PC-3 (cell line): ENCODE results near the gene HYAL4. TPM values are rescaled to one million over a fixed set of nuclear protein-coding genes. Genes with fewer than 3 reads are reported as not detected.
"Not testable (repeated sequence)": the region's sequence is repeated elsewhere in the genome, so short reads cannot be mapped to it uniquely, and the experiment has no call there.

ENCODE experiments used
- ATAC-seq: fragments of 200-7000 bp; cut with Tn5 transposase; 2 replicates; pipeline ENCODE4 v1.9.1; 2020; ENCODE audit warnings: mild to moderate bottlenecking, moderate library complexity
- BruUV-seq: library from RNA; stranded (reverse); fragments of 400-500 nt; replicated peaks from 2 replicates; lab custom pipeline; 2021; lab: Mats Ljungman, UMichigan
- CTCF ChIA-PET: fragments of 300-600 bp; sonication (Branson Sonifier 250); formaldehyde crosslinking; loops from one replicate; lab custom pipeline; 2022; ENCODE audit warnings: antibody characterized with exemption; lab: Charles Lee
- POLR2A ChIA-PET: fragments of 300-600 bp; sonication (Branson Sonifier 250); formaldehyde crosslinking; loops from one replicate; lab custom pipeline; 2022; ENCODE audit warnings: antibody characterized with exemption; ENCODE audit not compliant: unreplicated experiment; lab: Charles Lee
- DNase-seq: peaks from one replicate; pipeline ENCODE4 v3.0.0-alpha.2; 2015
- H2AFZ ChIP-seq: fragments of 300-600 bp; sonication (generic); 2 replicates; pipeline ENCODE4 v1.6.0; 2016; ENCODE audit warnings: antibody characterized with exemption, low read length
- H3F3A ChIP-seq: fragments of 300-600 bp; sonication (generic); one replicate; pipeline ENCODE4 v1.6.0; 2017; ENCODE audit warnings: antibody characterized with exemption, low read length, control low read depth, mild to moderate bottlenecking; ENCODE audit not compliant: unreplicated experiment
- H3K27ac ChIP-seq: fragments of 300-600 bp; sonication (generic); 2 replicates; pipeline ENCODE4 v1.5.1; 2016; ENCODE audit warnings: mild to moderate bottlenecking, low read length
- H3K27me3 ChIP-seq: fragments of 300-600 bp; sonication (generic); 2 replicates; pipeline ENCODE4 v1.6.1; 2016; ENCODE audit warnings: low read length, mixed read lengths
- H3K36me3 ChIP-seq: fragments of 300-600 bp; sonication (generic); 2 replicates; pipeline ENCODE4 v1.6.1; 2016; ENCODE audit warnings: low read depth, mixed run types, low read length, mixed read lengths
- H3K4me1 ChIP-seq: fragments of 300-600 bp; sonication (generic); 2 replicates; pipeline ENCODE4 v1.5.1; 2016; ENCODE audit warnings: low read length; ENCODE audit not compliant: insufficient read depth
- H3K4me2 ChIP-seq: fragments of 300-600 bp; sonication (generic); 2 replicates; pipeline ENCODE4 v1.6.0; 2016; ENCODE audit warnings: low read length
- H3K4me3 ChIP-seq: fragments of 300-600 bp; sonication (generic); 2 replicates; pipeline ENCODE4 v1.5.1; 2016; ENCODE audit warnings: mild to moderate bottlenecking, low read length, mixed read lengths
- H3K79me2 ChIP-seq: fragments of 300-600 bp; sonication (generic); 2 replicates; pipeline ENCODE4 v1.6.1; 2017; ENCODE audit warnings: low read length, mixed read lengths
- H3K9ac ChIP-seq: fragments of 300-600 bp; sonication (generic); 2 replicates; pipeline ENCODE4 v1.6.0; 2016; ENCODE audit warnings: mild to moderate bottlenecking, low read length
- H3K9me2 ChIP-seq: fragments of 300-600 bp; sonication (generic); replicated peaks from 2 replicates; pipeline ENCODE4 v1.6.1; 2016; ENCODE audit warnings: mixed run types, low read length, mixed read lengths
- H3K9me3 ChIP-seq: fragments of 300-600 bp; sonication (generic); 2 replicates; pipeline ENCODE4 v1.6.1; 2016; ENCODE audit warnings: low read length, mixed read lengths
- H4K20me1 ChIP-seq: fragments of 300-600 bp; sonication (generic); 2 replicates; pipeline ENCODE4 v1.6.1; 2016; ENCODE audit warnings: low read length, mixed read lengths
- CTCF ChIP-seq: fragments of 300-600 bp; sonication (generic); conservative IDR thresholded peaks from 2 replicates; pipeline ENCODE4 v1.5.1; 2017; ENCODE audit warnings: antibody characterized with exemption, low read depth, mild to moderate bottlenecking, low read length
- EZH2 ChIP-seq: fragments of 300-600 bp; sonication (generic); IDR thresholded peaks from one replicate; pipeline ENCODE4 v1.6.1; 2017; ENCODE audit warnings: antibody characterized with exemption, mild to moderate bottlenecking, low read length; ENCODE audit not compliant: unreplicated experiment
- EZH2phosphoT487 ChIP-seq: fragments of 300-600 bp; sonication (generic); IDR thresholded peaks from 2 replicates; pipeline ENCODE4 v1.6.1; 2018; ENCODE audit warnings: mild to moderate bottlenecking, antibody characterized with exemption, low read length, borderline replicate concordance
- intact Hi-C: fragments of 100-400 bp; cut with micrococcal nuclease; formaldehyde crosslinking; loops from 2 replicates; pipeline ENCODE4 v1.9.0; 2023
- total RNA-seq: library from RNA; depleted of rRNA; stranded (reverse); fragments of >200 nt; gene quantifications from 2 replicates; pipeline ENCODE4 v1.2.3, GENCODE V29; 2014

HYAL4 gene
- total RNA-seq, 1 experiment from 2014 or later: 0.26 TPM

DNA sequence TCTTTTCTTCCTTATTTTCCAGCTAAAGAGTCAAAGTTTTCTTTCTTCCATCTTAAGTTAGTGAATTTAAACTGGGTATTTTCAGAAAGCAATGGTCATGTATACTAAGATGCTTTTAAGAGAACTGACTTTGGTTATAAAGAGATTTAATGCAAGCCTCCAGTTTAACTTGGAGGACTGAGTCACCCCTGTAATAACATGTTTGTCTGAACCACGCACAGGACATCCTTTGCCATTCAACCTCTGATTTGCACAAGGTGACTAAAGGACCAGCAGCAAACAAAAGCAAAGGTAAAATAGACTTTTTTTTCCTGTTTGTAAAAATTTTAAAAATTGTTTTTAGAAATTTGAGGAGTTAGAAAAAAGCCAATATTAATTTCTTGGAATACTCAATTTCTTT, 2.9 kb downstream of the HYAL4 start:
- H3K9me2 ChIP-seq: no peaks in the 10 kb centered on the region
- H3K36me3 ChIP-seq: no peaks in the 10 kb centered on the region
- H3K27ac ChIP-seq: 0 out of 2 replicates have a peak overlapping the region, but pooled peaks have one; percentile 2
- H3F3A ChIP-seq: no peaks in the 10 kb centered on the region
- POLR2A ChIA-PET: no interaction called here
- no peaks in the 10 kb centered on the region for H3K79me2 ChIP-seq
- ATAC-seq (peak; percentile 73), DNase-seq (peak; percentile 68)
- no peak overlapping the region for H3K9ac ChIP-seq
- no TSS peak for BruUV-seq
- CTCF ChIA-PET: interaction anchor here (2.3 kb wide), 1 partner anchor 50 kb away, joined by 11 read pairs; no protein-coding TSS in a partner anchor
- no peak overlapping the region for H2AFZ ChIP-seq
- H3K4me2 ChIP-seq: peak overlapping the region; percentile 27; the same call in 1 of the 2 replicates
- H4K20me1 ChIP-seq: no peaks in the 10 kb centered on the region
- H3K4me1 ChIP-seq: peaks cover 51% of the 10 kb centered on the region
- no peak for TF ChIP-seq CTCF
- TF ChIP-seq EZH2: no peak
- TF ChIP-seq EZH2phosphoT487: no peak
- H3K27me3 ChIP-seq: no peaks in the 10 kb centered on the region
- no peaks in the 10 kb centered on the region for H3K9me3 ChIP-seq
- intact Hi-C loops: loop anchor here (1.0 kb wide), 1 partner anchor 50 kb away; no protein-coding TSS in a partner anchor
- H3K4me3 ChIP-seq: no peak overlapping the region

GRCh38 chr7:123849855-123850254, 4.9 kb downstream of the HYAL4 start:
- ATAC-seq (no peak; the same call in 1 of the 2 replicates), DNase-seq (peak; percentile 96)
- no peak overlapping the region for H2AFZ ChIP-seq

DNA sequence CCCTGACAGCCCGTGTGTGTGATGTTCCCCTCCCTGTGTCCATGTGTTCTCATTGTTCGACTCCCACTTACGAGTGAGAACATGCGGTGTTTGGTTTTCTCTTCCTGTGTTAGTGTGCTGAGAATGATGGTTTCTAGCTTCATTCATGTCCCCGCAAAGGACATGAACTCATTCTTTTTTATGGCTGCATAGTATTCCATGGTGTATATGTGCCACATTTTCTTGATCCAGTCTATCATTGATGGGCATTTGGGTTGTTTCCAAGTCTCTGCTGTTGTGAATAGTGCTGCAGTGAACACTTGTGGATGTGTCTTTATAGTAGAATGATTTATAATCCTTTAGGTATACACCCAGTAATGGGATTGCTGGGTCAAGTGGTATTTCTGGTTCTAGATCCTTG, 6.4 kb downstream of the HYAL4 start:
- CTCF ChIA-PET, H3F3A ChIP-seq, DNase-seq, H3K79me2 ChIP-seq, H3K9ac ChIP-seq, H3K36me3 ChIP-seq, H3K27ac ChIP-seq, H2AFZ ChIP-seq, H4K20me1 ChIP-seq, H3K9me2 ChIP-seq, ATAC-seq, H3K4me3 ChIP-seq, intact Hi-C loops, H3K4me2 ChIP-seq, H3K27me3 ChIP-seq, H3K9me3 ChIP-seq, POLR2A ChIA-PET, BruUV-seq: not testable (repeated sequence)
- H3K4me1 ChIP-seq: peaks cover 40% of the 10 kb centered on the region

More at GRCh38 chr7:123849855-123850254, 4.9 kb downstream of the HYAL4 start:
- Histone ChIP-seq H3K4me1 (peaks cover 51% of the 10 kb centered on the region), H3K9ac (no peak overlapping the region), H3K9me2 (no peaks in the 10 kb centered on the region), H3K9me3 (no peaks in the 10 kb centered on the region), H4K20me1 (no peaks in the 10 kb centered on the region), H3K4me3 (no peak overlapping the region), H3K27ac (peak overlapping the region; percentile 60), H3K79me2 (no peaks in the 10 kb centered on the region), H3K27me3 (no peaks in the 10 kb centered on the region), H3K36me3 (no peaks in the 10 kb centered on the region), H3F3A (no peaks in the 10 kb centered on the region), H3K4me2 (no peak overlapping the region; the same call in 1 of the 2 replicates)
- BruUV-seq: no TSS peak
- CTCF ChIA-PET: interaction anchor here (0.9 kb wide), 1 partner anchor 101 kb away, joined by 4 read pairs; no protein-coding TSS in a partner anchor
- intact Hi-C loops: no loop called here
- TF ChIP-seq CTCF (no peak), EZH2phosphoT487 (no peak), EZH2 (no peak)
- POLR2A ChIA-PET: no interaction called here

DNA sequence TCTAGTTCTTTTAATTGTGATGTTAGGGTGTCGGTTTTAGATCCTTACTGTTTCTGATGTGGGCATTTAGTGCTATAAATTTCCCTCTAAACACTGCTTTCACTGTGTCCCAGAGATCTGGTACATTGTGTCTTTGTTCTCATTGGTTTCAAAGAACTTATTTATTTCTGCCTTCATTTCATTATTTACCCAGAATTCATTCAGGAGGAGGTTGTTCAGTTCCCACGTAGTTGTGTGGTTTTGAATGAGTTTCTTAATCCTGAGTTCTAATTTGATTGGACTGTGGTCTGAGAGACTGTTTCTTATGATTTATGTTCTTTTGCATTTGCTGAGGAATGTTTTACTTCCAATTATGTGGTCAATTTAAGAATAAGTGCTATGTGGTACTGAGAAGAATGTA, 9.3 kb downstream of the HYAL4 start:
- H3K4me1 ChIP-seq: peaks cover 12% of the 10 kb centered on the region
- H3K9ac ChIP-seq, POLR2A ChIA-PET, H3K4me2 ChIP-seq, CTCF ChIA-PET, H3F3A ChIP-seq, ATAC-seq, H3K27ac ChIP-seq, H3K36me3 ChIP-seq, H4K20me1 ChIP-seq, DNase-seq, H2AFZ ChIP-seq, intact Hi-C loops, H3K27me3 ChIP-seq, H3K79me2 ChIP-seq, BruUV-seq, H3K9me2 ChIP-seq, H3K9me3 ChIP-seq, H3K4me3 ChIP-seq: not testable (repeated sequence)

GRCh38 chr7:123856428-123856827, 11.5 kb downstream of the HYAL4 start:
- H3F3A ChIP-seq, H3K27ac ChIP-seq, H2AFZ ChIP-seq, intact Hi-C loops, H3K27me3 ChIP-seq, H3K79me2 ChIP-seq, H3K4me2 ChIP-seq, POLR2A ChIA-PET, H4K20me1 ChIP-seq, H3K9me2 ChIP-seq, H3K9ac ChIP-seq, H3K4me3 ChIP-seq, BruUV-seq, H3K4me1 ChIP-seq, CTCF ChIA-PET, H3K9me3 ChIP-seq, H3K36me3 ChIP-seq: not testable (repeated sequence)
- DNase-seq (peak; percentile 26), ATAC-seq (peak; percentile 77)
